OCI-LY7 (cell line): Measurements from ENCODE around the gene TPST2.

Experiments
- EZH2phosphoT487 ChIP-seq: fragments of 200-600 bp; sonication (generic); IDR thresholded peaks from 2 replicates; pipeline ENCODE4 v1.6.1; 2018; ENCODE audit warnings: low read depth, borderline replicate concordance, mild to moderate bottlenecking, mixed run types, antibody characterized with exemption, low read length, moderate library complexity, mixed read lengths
- TF ChIP-seq, protein P1 (sequence below): fragments of 200-600 bp; sonication (generic); conservative IDR thresholded peaks from 2 replicates; pipeline ENCODE4 v1.5.1; 2014; ENCODE audit warnings: mild to moderate bottlenecking, antibody characterized with exemption, low read length, moderate library complexity, mixed read lengths

DNA sequence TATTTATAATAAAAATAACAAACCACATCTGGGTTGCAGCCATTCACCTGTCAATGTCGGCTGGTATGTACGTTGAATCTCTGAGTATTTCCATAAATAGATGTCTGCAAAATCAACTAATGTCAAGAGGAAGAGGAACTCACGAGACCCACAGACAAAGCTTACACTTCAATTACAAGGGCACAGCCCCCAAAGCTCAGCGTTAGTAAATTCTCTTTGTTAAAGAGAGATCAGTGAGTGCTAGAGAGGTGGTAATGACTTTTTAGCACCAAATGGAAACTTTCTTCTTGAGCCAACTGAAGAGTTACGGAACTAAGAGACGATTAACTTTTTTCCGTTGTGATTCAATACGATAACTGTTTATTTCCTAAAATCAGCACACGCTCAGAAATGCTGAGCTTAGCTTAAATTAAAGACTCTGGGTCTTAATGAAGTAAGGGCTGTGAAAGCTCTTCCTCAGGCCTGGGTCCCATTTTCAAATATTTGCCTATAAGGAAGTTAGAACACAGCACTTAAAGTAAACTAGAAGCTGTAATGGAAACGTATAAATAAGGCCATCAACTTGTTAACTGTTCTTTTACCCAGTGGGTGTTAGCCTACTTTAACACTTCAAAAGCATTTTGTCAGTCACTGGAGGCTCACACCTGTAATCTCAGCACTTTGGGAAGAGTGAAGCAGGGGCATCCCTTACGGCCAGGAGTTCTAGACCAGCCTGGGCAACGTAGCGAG, 54.9 kb downstream of the TPST2 start:
- TF ChIP-seq, protein P1, sequence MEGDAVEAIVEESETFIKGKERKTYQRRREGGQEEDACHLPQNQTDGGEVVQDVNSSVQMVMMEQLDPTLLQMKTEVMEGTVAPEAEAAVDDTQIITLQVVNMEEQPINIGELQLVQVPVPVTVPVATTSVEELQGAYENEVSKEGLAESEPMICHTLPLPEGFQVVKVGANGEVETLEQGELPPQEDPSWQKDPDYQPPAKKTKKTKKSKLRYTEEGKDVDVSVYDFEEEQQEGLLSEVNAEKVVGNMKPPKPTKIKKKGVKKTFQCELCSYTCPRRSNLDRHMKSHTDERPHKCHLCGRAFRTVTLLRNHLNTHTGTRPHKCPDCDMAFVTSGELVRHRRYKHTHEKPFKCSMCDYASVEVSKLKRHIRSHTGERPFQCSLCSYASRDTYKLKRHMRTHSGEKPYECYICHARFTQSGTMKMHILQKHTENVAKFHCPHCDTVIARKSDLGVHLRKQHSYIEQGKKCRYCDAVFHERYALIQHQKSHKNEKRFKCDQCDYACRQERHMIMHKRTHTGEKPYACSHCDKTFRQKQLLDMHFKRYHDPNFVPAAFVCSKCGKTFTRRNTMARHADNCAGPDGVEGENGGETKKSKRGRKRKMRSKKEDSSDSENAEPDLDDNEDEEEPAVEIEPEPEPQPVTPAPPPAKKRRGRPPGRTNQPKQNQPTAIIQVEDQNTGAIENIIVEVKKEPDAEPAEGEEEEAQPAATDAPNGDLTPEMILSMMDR: no peak
- TF ChIP-seq EZH2phosphoT487: no peak
